K562 (cell line): ENCODE measurements around the gene MAN2A1. TPM values are rescaled to one million over a fixed set of nuclear protein-coding genes. Genes with fewer than 3 reads are reported as not detected.

Source experiments
- ATAC-seq: fragments of 200-7000 bp; cut with Tn5 transposase; 3 replicates; pipeline ENCODE4 v1.9.1; 2020; ENCODE audit warnings: moderate library complexity
- BruUV-seq: library from RNA; stranded (reverse); fragments of 400-500 nt; replicated peaks from 2 replicates; lab custom pipeline; 2021; lab: Mats Ljungman, UMichigan
- CTCF ChIA-PET: fragments of 300-600 bp; formaldehyde crosslinking; extraction: SDS; loops from one replicate; lab custom pipeline; 2021; ENCODE audit warnings: low intra/inter-chr PET ratio; lab: Yijun Ruan, JAX
- POLR2A ChIA-PET: fragments of 300-600, 350-650 bp; sonication (Branson Sonifier 250); formaldehyde crosslinking; extraction: SDS; loops from one replicate; lab custom pipeline; 2021; ENCODE audit warnings: antibody characterized with exemption, inconsistent platforms; lab: Yijun Ruan, JAX
- DNase-seq, 4 experiments: peaks; one replicate each; pipeline versions ENCODE4 v3.0.0 to v3.0.0-alpha.2; 2011 to 2018; ENCODE audit warnings: low spot score in 3 of 4, mixed read lengths in 3 of 4; ENCODE audit errors: extremely low read depth in 1 of 4
- FAIRE-seq: peaks from 2 replicates; lab custom pipeline; 2011; peaks lifted over from hg19 to GRCh38; lab: Jason Lieb, UNC
- H2AFZ ChIP-seq: 2 replicates; pipeline ENCODE4 v1.6.0; 2011; ENCODE audit warnings: low read depth, low read length, control low read depth, inconsistent platforms
- H3K27ac ChIP-seq: fragments of 200-600 bp; 3 replicates; pipeline ENCODE4 v1.8.0; 2011; ENCODE audit warnings: low read depth, mild to moderate bottlenecking, control low read depth, inconsistent platforms, low read length, moderate library complexity, mixed read lengths; ENCODE audit errors: extremely low read depth
- H3K27me3 ChIP-seq, 2 experiments: fragments of 300-600 bp in 1 of 2; 2 replicates in 1 of 2; 3 replicates in 1 of 2; pipeline versions ENCODE4 v1.6.0 to v1.8.0; 2011; ENCODE audit warnings: inconsistent platforms in 2 of 2, low read length in 2 of 2, mild to moderate bottlenecking in 1 of 2, mixed read lengths in 1 of 2, moderate library complexity in 1 of 2; ENCODE audit not compliant: control insufficient read depth in 2 of 2, insufficient read depth in 2 of 2
- H3K36me3 ChIP-seq: fragments of 300-600 bp; 3 replicates; pipeline ENCODE4 v1.8.0; 2011; ENCODE audit warnings: mild to moderate bottlenecking, low read length, inconsistent platforms; ENCODE audit not compliant: control insufficient read depth, insufficient read depth
- H3K4me1 ChIP-seq, 2 experiments: fragments of 200-600 bp in 1 of 2; replicated peaks in 1 of 2; 2 replicates in 1 of 2; 3 replicates in 1 of 2; pipeline versions ENCODE4 v1.5.1 to v1.8.0; 2011; ENCODE audit warnings: inconsistent platforms in 2 of 2, low read length in 2 of 2, mild to moderate bottlenecking in 1 of 2, mixed read lengths in 1 of 2, moderate library complexity in 1 of 2; ENCODE audit not compliant: control insufficient read depth in 2 of 2, insufficient read depth in 2 of 2
- H3K4me2 ChIP-seq: 2 replicates; pipeline ENCODE4 v1.6.1; 2011; ENCODE audit warnings: low read length, control low read depth, inconsistent platforms, mixed read lengths; ENCODE audit not compliant: insufficient read depth
- H3K4me3 ChIP-seq: fragments of 200-600 bp; sonication (generic), shearing (Covaris generic); 2 replicates; pipeline ENCODE4 v1.5.1; 2016; ENCODE audit warnings: control low read depth, inconsistent platforms
- H3K79me2 ChIP-seq: fragments of 200-600 bp; 3 replicates; pipeline ENCODE4 v1.8.0; 2011; ENCODE audit warnings: low read length, inconsistent platforms; ENCODE audit not compliant: control insufficient read depth, insufficient read depth
- H3K9ac ChIP-seq, 2 experiments: 2 replicates each; pipeline versions ENCODE4 v1.6.0 to v1.6.1; 2011; ENCODE audit warnings: low read depth in 2 of 2, low read length in 2 of 2, control low read depth in 1 of 2, inconsistent platforms in 1 of 2, mild to moderate bottlenecking in 1 of 2, mixed read lengths in 1 of 2; ENCODE audit not compliant: insufficient read depth in 1 of 2
- H3K9me1 ChIP-seq: one replicate; pipeline ENCODE4 v1.6.0; 2011; ENCODE audit warnings: inconsistent platforms, mild to moderate bottlenecking, low read length, moderate library complexity; ENCODE audit not compliant: control insufficient read depth, insufficient read depth
- H3K9me3 ChIP-seq: replicated peaks from 2 replicates; pipeline ENCODE4 v1.5.1; 2011; ENCODE audit warnings: low read depth, low read length, inconsistent platforms; ENCODE audit not compliant: control insufficient read depth, insufficient read depth
- H4K20me1 ChIP-seq: replicated peaks from 2 replicates; pipeline ENCODE4 v1.6.1; 2011; ENCODE audit warnings: low read length, inconsistent platforms, mixed read lengths; ENCODE audit not compliant: control insufficient read depth, insufficient read depth
- EHMT2 ChIP-seq: fragments of 450-650 bp; IDR thresholded peaks from 2 replicates; pipeline ENCODE4 v1.6.1; 2018; ENCODE audit warnings: antibody characterized with exemption
- FOSL1 ChIP-seq: fragments of 200-800 bp; sonication (Bioruptor generic); conservative IDR thresholded peaks from 2 replicates; pipeline ENCODE4 v1.6.1; 2016; ENCODE audit warnings: missing genetic modification characterization, missing compliant biosample characterization
- FOXK2 ChIP-seq, 2 experiments: fragments of 450-650 bp; IDR thresholded peaks in 1 of 2; conservative IDR thresholded peaks in 1 of 2; 2 replicates each; pipeline ENCODE4 v1.6.1; 2016; ENCODE audit warnings: low read depth in 2 of 2, mild to moderate bottlenecking in 1 of 2
- GATA2 ChIP-seq: sonication (generic); formaldehyde crosslinking; IDR thresholded peaks from 2 replicates; pipeline ENCODE4 v1.4.0; 2020; ENCODE audit warnings: mild to moderate bottlenecking, missing genetic modification reagents
- HDAC3 ChIP-seq: fragments of 450-650 bp; IDR thresholded peaks from 2 replicates; pipeline ENCODE4 v1.6.1; 2018; ENCODE audit warnings: borderline replicate concordance, mild to moderate bottlenecking, moderate library complexity; ENCODE audit not compliant: partially characterized antibody
- KLF10 ChIP-seq: fragments of 250-450 bp; sonication (Bioruptor Pico); IDR thresholded peaks from 2 replicates; pipeline ENCODE4 v1.6.1; 2021; ENCODE audit warnings: matching md5 sums
- L3MBTL2 ChIP-seq: fragments of 450-650 bp; IDR thresholded peaks from 2 replicates; pipeline ENCODE4 v1.6.1; 2016; ENCODE audit warnings: mild to moderate bottlenecking, moderate library complexity
- PHF20 ChIP-seq: fragments of 450-650 bp; IDR thresholded peaks from 2 replicates; pipeline ENCODE4 v1.6.1; 2018; ENCODE audit not compliant: partially characterized antibody
- POLR3G ChIP-seq: IDR thresholded peaks from 2 replicates; pipeline ENCODE4 v1.6.1; 2011; ENCODE audit not compliant: insufficient read length, insufficient replicate concordance; ENCODE audit errors: extremely low read depth
- SMAD4 ChIP-seq: fragments of 250-450 bp; sonication (Bioruptor Pico); conservative IDR thresholded peaks from 2 replicates; pipeline ENCODE4 v1.8.0; 2021; ENCODE audit warnings: inconsistent platforms, mild to moderate bottlenecking, moderate library complexity
- SNRNP70 ChIP-seq: fragments of 200-400 bp; formaldehyde crosslinking; optimal IDR thresholded peaks from 2 replicates; pipeline ENCODE3; 2017; ENCODE audit warnings: low read depth, low read length
- STAT5B ChIP-seq: fragments of 250-450 bp; sonication (Bioruptor Pico); IDR thresholded peaks from 2 replicates; pipeline ENCODE4 v1.8.0; 2021; ENCODE audit warnings: mild to moderate bottlenecking, inconsistent platforms
- TEAD4 ChIP-seq, 2 experiments: sonication (generic) in 1 of 2; formaldehyde crosslinking in 1 of 2; IDR thresholded peaks; 2 replicates each; pipeline versions ENCODE4 v1.6.1 to v1.8.0; 2012 to 2022; ENCODE audit warnings: borderline replicate concordance in 1 of 2, inconsistent platforms in 1 of 2, low read length in 1 of 2, mild to moderate bottlenecking in 1 of 2, missing genetic modification reagents in 1 of 2
- ZNF217 ChIP-seq: sonication (generic); formaldehyde crosslinking; IDR thresholded peaks from 2 replicates; pipeline ENCODE4 v1.8.0; 2022; ENCODE audit warnings: mild to moderate bottlenecking, missing genetic modification reagents
- WGBS: fragments of 100-300 bp; shearing (Covaris generic); methylation state at CpG from one replicate; pipeline ENCODE4 v1.1.6; 2016; ENCODE audit warnings: low coverage, mixed read lengths; ENCODE audit not compliant: insufficient coverage; ENCODE audit errors: missing lambda C conversion rate; 5-methylcytosine and 5-hydroxymethylcytosine counted together
- in situ Hi-C: fragments of 300-500 bp; cut with MboI; formaldehyde crosslinking; loops from 4 replicates; pipeline ENCODE4 v1.15.0; 2018; ENCODE audit warnings: inconsistent platforms, mixed read lengths
- intact Hi-C: fragments of 100-400 bp; cut with micrococcal nuclease; formaldehyde crosslinking; loops from 2 replicates; pipeline ENCODE4 v1.14.2; 2022
- polyA plus RNA-seq, 8 experiments: library from polyadenylated mRNA; depleted of rRNA in 4 of 8; stranded (reverse) in 5 of 8; unstranded in 3 of 8; fragments of >200 nt; fragmentation: Nextera tagmentation in 2 of 8; fragmentation: Illumina TruSeq in 1 of 8; extraction: Ambion mirVana in 2 of 8; extraction: Trizol in 1 of 8; gene quantifications; 2 replicates each; pipeline versions ENCODE4 v1.2.1 to v1.2.3, GENCODE V29; 2011 to 2014; ENCODE audit warnings: inconsistent platforms in 1 of 8, missing spikeins in 1 of 8
- total RNA-seq, 7 experiments: library from RNA; depleted of rRNA in 6 of 7; stranded (reverse); fragments of >200 nt in 6 of 7; fragmentation: Illumina TruSeq in 2 of 7; extraction: Trizol in 2 of 7; gene quantifications; 2 replicates each; pipeline versions ENCODE4 v1.2.1 to v1.2.3, GENCODE V29; 2011 to 2021; ENCODE audit warnings: low replicate concordance in 1 of 7
- TF ChIP-seq, protein P1 (sequence below): fragments of 450-650 bp; IDR thresholded peaks from 2 replicates; pipeline ENCODE4 v1.7.0; 2016; ENCODE audit warnings: borderline replicate concordance
- TF ChIP-seq, protein P2 (sequence below): fragments of 450-650 bp; IDR thresholded peaks from 2 replicates; pipeline ENCODE4 v1.6.1; 2017; ENCODE audit warnings: antibody characterized with exemption, mild to moderate bottlenecking

MAN2A1 gene
- total and polyA plus RNA-seq, 9 of the 15 experiments (the other 6 are each of a cell fraction or from before 2014, with no cell fraction given): 5.2 to 32.0 (median 19.8) TPM

DNA sequence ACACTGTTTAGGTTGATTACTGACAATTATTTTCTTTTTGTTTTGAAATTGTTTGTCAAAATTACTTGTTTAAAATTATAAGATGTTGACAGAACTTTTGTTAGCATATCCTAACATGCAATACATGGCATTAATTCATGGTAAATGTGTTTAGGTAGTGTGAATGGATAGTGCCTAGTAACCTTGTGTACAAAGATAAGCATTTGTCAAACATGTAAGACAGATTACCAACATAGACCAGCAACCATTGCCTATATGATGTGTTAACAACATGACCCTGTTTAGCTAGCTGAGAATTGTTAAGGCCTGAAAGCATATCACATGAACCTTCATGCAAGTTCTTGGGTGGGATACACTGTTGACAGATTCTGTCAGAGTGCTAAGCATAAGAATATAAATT lies 13.4 kb downstream of the MAN2A1 start (continued):
- no peak for TF ChIP-seq KLF10 (CRISPR knock-in tag)
- no peak for TF ChIP-seq HDAC3
- TF ChIP-seq STAT5B: no peak
- TF ChIP-seq, protein P1, sequence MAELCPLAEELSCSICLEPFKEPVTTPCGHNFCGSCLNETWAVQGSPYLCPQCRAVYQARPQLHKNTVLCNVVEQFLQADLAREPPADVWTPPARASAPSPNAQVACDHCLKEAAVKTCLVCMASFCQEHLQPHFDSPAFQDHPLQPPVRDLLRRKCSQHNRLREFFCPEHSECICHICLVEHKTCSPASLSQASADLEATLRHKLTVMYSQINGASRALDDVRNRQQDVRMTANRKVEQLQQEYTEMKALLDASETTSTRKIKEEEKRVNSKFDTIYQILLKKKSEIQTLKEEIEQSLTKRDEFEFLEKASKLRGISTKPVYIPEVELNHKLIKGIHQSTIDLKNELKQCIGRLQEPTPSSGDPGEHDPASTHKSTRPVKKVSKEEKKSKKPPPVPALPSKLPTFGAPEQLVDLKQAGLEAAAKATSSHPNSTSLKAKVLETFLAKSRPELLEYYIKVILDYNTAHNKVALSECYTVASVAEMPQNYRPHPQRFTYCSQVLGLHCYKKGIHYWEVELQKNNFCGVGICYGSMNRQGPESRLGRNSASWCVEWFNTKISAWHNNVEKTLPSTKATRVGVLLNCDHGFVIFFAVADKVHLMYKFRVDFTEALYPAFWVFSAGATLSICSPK: no peak
- TF ChIP-seq SNRNP70: no peak
- TF ChIP-seq PHF20: no peak
- peak; percentile 66 to 68 for TF ChIP-seq FOXK2 (conservative IDR thresholded peaks at IDR 0.05 in 1 of 2, IDR thresholded peaks at IDR 0.05 in 1 of 2; ENCODE audit: low read depth in 2 of 2)
- peak; percentile 38; the same call in 1 of the 2 replicates for TF ChIP-seq TEAD4 (IDR thresholded peaks at IDR 0.05; ENCODE audit: low read length)
- TF ChIP-seq TEAD4 (CRISPR knock-in tag; IDR thresholded peaks at IDR 0.05; ENCODE audit: borderline replicate concordance): no peak
- TF ChIP-seq EHMT2: no peak

DNA sequence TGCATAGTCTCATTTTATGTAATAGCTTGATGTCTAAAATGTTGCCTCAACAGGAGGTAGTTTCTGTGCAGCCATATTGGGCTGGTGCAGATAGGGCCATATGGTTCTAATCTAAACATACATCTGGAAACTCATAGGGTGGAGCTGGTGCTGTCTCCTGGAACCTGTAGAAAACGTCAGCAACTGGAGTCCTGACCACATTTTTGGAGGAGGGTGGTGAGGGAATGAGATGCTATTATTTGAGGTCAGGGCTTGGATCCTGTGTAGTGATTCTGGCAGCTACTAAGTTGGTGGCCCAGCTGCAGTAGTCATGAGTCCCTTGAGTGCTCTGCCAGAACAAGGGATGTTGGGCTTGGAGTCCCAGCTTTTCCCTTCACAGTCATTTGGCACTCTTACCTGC lies 14.1 kb downstream of the MAN2A1 start:
- in situ Hi-C loops: no loop called here
- H3K4me3 ChIP-seq: no peak overlapping the region
- no peaks in the 10 kb centered on the region for H3K9me3 ChIP-seq
- no peaks in the 10 kb centered on the region; the same call in 1 of the 3 replicates for H3K36me3 ChIP-seq
- peaks cover 4% of the 10 kb centered on the region; the same call in 1 of the 2 replicates for H4K20me1 ChIP-seq
- peak overlapping the region; percentile 68 for H3K27ac ChIP-seq
- POLR2A ChIA-PET: interaction anchor here (0.6 to 2.2 kb wide), 8 partner anchors 8 to 92 kb away, joined by 3 to 13 read pairs (median 4); partner anchors contain the start of gene MAN2A1
- FAIRE-seq (peak; percentile 95), ATAC-seq (peak; percentile 87), DNase-seq (peak; percentile 82 to 91 (median 84))
- peaks cover 4% of the 10 kb centered on the region for H3K9me1 ChIP-seq
- CTCF ChIA-PET: no interaction called here
- no TSS peak for BruUV-seq
- H3K79me2 ChIP-seq: peaks cover 99% of the 10 kb centered on the region
- H2AFZ ChIP-seq: no peak overlapping the region
- H3K9ac ChIP-seq: no peak overlapping the region; a peak in 1 of 4 replicates
- intact Hi-C loops: loop anchor here (5.0 kb wide), 1 partner anchor 1808 kb away; the partner anchor contains the start of gene STARD4
- peaks cover 20 to 70% of the 10 kb centered on the region in 2 experiments for H3K4me1 ChIP-seq
- H3K27me3 ChIP-seq: no peaks in the 10 kb centered on the region
- H3K4me2 ChIP-seq: peak overlapping the region; percentile 49
- 0% methylated on average over 1 of the region's 1 CpG for WGBS
- TF ChIP-seq GATA2 (CRISPR knock-in tag) (peak; percentile 84), L3MBTL2 (peak; percentile 73), POLR3G (no peak), SMAD4 (peak; percentile 84), ZNF217 (no peak), FOSL1 (tag) (peak; percentile 63)
- TF ChIP-seq, protein P2, sequence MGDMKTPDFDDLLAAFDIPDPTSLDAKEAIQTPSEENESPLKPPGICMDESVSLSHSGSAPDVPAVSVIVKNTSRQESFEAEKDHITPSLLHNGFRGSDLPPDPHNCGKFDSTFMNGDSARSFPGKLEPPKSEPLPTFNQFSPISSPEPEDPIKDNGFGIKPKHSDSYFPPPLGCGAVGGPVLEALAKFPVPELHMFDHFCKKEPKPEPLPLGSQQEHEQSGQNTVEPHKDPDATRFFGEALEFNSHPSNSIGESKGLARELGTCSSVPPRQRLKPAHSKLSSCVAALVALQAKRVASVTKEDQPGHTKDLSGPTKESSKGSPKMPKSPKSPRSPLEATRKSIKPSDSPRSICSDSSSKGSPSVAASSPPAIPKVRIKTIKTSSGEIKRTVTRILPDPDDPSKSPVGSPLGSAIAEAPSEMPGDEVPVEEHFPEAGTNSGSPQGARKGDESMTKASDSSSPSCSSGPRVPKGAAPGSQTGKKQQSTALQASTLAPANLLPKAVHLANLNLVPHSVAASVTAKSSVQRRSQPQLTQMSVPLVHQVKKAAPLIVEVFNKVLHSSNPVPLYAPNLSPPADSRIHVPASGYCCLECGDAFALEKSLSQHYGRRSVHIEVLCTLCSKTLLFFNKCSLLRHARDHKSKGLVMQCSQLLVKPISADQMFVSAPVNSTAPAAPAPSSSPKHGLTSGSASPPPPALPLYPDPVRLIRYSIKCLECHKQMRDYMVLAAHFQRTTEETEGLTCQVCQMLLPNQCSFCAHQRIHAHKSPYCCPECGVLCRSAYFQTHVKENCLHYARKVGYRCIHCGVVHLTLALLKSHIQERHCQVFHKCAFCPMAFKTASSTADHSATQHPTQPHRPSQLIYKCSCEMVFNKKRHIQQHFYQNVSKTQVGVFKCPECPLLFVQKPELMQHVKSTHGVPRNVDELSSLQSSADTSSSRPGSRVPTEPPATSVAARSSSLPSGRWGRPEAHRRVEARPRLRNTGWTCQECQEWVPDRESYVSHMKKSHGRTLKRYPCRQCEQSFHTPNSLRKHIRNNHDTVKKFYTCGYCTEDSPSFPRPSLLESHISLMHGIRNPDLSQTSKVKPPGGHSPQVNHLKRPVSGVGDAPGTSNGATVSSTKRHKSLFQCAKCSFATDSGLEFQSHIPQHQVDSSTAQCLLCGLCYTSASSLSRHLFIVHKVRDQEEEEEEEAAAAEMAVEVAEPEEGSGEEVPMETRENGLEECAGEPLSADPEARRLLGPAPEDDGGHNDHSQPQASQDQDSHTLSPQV: peak; percentile 69
